Measurements from ENCODE around the gene SERTAD4.

DNA sequence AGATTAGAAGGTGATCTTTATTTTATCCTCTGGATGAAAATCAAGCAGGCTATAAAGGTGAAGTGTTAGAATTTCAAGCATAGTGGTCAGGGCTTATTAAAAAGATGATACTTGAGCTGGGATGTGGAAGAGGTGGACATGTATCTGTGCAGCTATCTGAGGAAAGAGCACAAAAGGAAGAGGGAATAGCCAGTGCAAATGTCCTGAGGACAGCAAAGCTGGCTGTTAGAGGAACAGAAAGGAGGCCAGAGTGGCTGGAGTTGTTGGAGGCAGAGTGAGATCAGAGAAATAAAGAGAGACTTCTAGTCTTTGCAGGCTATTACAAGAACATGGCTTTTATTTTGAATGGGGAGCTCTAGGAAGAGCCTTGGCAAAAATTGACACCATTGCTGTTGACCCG lies 4.4 kb upstream of the SERTAD4 start:
- TF ChIP-seq, protein P1, sequence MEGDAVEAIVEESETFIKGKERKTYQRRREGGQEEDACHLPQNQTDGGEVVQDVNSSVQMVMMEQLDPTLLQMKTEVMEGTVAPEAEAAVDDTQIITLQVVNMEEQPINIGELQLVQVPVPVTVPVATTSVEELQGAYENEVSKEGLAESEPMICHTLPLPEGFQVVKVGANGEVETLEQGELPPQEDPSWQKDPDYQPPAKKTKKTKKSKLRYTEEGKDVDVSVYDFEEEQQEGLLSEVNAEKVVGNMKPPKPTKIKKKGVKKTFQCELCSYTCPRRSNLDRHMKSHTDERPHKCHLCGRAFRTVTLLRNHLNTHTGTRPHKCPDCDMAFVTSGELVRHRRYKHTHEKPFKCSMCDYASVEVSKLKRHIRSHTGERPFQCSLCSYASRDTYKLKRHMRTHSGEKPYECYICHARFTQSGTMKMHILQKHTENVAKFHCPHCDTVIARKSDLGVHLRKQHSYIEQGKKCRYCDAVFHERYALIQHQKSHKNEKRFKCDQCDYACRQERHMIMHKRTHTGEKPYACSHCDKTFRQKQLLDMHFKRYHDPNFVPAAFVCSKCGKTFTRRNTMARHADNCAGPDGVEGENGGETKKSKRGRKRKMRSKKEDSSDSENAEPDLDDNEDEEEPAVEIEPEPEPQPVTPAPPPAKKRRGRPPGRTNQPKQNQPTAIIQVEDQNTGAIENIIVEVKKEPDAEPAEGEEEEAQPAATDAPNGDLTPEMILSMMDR (IDR thresholded peaks at IDR 0.05; ENCODE audit: low read depth, low read length), result no peak
- TF ChIP-seq EZH2phosphoT487 (IDR thresholded peaks at IDR 0.05; ENCODE audit: low read depth), result no peak
